HK-2 (cell line): ENCODE results near the gene TARDBP.
"Not testable (repeated sequence)": the region's sequence is repeated elsewhere in the genome, so short reads cannot be mapped to it uniquely, and the experiment has no call there.

ENCODE experiments used
- DNase-seq: peaks from one replicate; pipeline ENCODE4 v3.0.0-alpha.2; 2018; ENCODE audit not compliant: unreplicated experiment

TARDBP gene

DNA sequence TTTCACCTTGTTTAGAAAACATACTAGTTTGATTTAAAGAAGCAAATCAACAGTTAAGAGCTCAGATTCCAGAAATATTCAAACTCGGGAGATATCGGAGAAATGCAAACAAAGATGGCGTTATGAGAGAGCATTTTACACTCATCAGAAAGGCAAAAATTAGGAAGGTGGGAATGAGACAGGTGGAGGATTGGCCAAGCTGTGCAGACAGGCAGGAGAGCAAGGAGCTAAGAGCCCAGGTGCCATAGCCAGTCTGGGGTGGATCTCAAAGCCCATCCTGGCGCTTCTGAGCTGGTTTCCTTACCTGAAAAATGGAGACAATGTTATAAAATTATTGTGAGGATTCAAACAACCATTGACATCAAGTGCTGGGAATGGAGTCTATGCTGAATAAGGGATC is 19.6 kb upstream of the TARDBP start:
- no peak for DNase-seq

GRCh38 chr1:10996100-10996499 is 16.4 kb upstream of the TARDBP start:
- no peak for DNase-seq

- no peak for DNase-seq
These were observed 11.9 kb upstream of the TARDBP start for GRCh38 chr1:11000526-11000925.

GRCh38 chr1:11013160-11013531 is 692 bp downstream of the TARDBP start:
- no peak for DNase-seq

DNA sequence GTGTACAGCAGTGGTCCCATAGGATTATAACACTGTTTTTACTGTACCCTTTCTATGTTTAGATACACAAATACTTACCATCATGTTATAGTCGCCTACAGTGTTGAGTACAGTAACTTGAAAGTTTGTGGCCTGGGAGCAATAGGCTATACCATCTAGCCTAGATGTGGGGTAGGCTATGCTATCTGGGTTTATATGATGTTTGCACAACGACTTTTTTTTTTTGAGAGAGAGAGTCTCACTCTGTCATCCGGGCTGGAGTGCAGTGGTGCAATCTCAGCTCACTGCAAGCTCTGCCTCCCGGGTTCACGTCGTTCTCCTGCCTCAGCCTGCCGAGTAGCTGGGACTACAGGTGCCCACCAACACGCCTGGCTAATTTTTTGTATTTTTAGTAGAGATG is 6.9 kb downstream of the TARDBP start:
- DNase-seq, result not testable (repeated sequence)

GRCh38 chr1:11019971-11020370 is 7.5 kb downstream of the TARDBP start:
- DNase-seq, result no peak

DNA sequence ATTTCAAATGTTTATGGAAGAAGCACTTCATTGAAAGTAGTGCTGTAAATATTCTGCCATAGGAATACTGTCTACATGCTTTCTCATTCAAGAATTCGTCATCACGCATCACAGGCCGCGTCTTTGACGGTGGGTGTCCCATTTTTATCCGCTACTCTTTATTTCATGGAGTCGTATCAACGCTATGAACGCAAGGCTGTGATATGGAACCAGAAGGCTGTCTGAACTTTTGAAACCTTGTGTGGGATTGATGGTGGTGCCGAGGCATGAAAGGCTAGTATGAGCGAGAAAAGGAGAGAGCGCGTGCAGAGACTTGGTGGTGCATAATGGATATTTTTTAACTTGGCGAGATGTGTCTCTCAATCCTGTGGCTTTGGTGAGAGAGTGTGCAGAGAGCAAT is 10.7 kb downstream of the TARDBP start:
- no peak for DNase-seq

- DNase-seq, result no peak
These were observed 11.9 kb downstream of the TARDBP start for GRCh38 chr1:11024154-11024873.

DNA sequence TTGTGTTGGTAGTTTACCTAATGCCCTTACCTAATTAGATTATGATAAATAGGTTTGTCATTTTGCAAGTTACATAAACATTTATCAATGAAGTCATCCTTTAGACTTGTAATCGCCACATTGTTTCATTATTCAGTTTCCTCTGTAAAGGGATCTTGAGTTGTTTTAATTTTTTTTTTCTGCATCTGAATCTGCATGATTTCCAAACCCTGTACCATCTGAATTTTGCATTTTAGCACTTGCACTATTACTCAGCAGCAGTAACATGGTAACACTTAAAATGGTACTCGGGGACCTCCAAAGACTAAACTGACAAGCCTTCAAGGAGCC is 12.4 kb downstream of the TARDBP start:
- DNase-seq, result no peak

GRCh38 chr1:11025618-11026017 is 13.2 kb downstream of the TARDBP start:
- no peak for DNase-seq

DNA sequence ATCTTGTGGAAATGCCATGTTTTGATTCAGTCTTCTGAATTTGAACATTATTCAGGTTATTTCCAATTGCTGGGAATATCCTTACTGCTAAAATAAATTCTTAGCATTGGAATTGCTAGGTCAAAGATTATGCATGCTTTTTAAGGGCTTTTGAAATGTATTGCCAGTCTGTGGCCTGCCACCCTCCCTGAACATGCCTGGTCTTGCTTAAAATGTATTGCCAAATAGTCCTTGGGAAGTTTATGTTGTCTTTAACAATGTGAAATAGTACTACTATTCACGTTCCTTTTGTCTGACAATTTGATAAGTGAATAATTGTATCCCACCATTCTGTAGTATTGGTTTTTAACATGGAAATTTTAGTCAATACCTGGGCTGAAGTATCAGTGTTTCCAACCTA is 13.6 kb downstream of the TARDBP start:
- DNase-seq, result no peak

DNA sequence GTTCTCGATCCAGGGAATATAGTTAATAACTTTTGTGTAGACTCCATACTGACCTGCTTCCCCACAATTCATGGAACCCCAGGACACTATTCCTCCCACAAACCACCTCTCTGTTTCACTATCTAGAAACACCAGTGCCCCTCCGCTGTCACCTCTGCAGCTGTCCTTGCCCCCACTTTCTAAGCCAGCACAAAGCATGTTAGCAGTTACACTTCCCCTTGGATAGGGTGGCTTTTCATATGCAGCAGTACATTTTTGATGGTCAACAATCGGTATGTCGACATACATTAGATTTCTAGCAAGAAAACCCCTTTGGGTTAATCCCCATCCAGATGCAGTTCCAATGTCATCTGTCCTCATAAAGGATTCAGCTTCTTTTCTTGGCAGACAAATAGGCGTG is 14.4 kb downstream of the TARDBP start:
- no peak for DNase-seq

DNA sequence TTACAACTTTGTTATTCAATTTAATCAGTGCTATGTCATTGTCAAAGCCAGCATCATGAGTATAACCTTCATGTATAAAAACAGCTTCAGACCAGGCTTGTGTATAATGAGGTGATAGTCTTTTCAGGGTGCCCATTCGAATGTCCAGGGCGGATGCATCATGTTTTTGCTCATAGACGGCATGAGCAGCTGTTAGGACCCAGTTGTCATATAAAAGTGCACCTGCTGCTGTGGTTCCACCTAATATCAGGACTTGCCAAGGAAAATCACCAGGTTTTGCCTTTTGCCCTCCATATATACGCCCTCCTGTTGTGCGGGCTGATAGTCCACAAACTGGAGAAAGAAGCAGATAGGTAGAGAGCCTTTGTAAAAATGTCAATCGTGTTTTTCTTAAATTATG is 14.9 kb downstream of the TARDBP start:
- DNase-seq, result no peak

- DNase-seq, result no peak
These were observed 15.6 kb downstream of the TARDBP start for GRCh38 chr1:11028018-11028417.

DNA sequence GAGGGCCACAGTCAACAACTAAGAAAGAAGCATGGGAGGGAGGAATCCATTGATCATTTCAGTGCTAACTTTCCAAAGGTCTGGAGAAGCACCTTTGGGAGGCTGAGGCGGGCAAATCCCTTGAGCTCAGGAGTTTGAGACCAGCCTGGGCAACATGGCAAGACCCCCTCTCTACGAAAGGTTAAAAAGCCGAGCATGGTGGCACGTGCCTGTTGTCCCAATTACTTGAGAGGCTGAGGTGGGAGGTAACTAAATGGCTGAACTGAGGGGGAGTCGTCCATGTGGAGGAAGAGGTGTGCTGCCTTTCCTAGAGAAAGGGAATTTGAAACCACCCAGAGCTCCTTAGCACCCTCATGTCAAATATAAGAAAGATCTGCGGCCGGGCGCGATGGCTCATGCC is 18.4 kb downstream of the TARDBP start:
- DNase-seq, result no peak

GRCh38 chr1:11031624-11032262 is 19.3 kb downstream of the TARDBP start:
- DNase-seq, result no peak

GRCh38 chr1:11037019-11037739 is 24.7 kb downstream of the TARDBP start:
- not testable (repeated sequence) for DNase-seq

- DNase-seq, result peak; percentile 80
These were observed 25.3 kb downstream of the TARDBP start for GRCh38 chr1:11037740-11038182.

DNA sequence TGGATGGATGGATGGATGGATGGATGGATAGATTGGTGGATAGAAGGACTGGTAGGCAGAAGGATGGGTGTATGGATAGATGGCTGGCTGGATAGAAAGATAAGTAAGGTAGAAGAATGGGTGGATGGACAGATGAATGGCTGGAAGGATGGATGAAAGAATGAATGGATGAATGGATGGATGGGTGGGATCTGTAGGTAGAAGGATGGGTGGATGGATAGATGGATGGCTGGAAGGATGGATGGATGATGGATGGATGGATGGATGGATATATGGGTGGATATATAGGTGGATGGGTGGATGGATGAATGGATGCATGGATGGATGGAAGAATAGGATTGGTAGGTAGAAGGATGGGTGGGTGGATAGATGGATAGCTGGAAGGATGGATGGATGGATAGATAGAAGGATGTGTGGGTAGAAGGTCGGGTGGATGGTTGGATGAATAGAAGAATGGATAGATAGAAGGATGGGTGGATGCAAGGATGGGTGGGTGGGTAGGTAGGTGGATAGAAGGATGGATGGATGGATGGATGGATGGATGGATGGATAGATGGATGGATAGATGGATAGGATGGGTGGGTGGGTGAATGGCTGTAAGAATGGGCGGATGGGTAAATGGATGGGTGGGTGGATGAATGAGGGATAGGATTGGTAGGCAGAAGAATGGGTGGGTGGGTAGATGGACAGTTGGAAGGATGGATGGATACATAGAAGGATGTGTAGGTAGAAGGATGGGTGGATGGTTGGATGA is 27.1 kb downstream of the TARDBP start:
- no peak for DNase-seq

DNA sequence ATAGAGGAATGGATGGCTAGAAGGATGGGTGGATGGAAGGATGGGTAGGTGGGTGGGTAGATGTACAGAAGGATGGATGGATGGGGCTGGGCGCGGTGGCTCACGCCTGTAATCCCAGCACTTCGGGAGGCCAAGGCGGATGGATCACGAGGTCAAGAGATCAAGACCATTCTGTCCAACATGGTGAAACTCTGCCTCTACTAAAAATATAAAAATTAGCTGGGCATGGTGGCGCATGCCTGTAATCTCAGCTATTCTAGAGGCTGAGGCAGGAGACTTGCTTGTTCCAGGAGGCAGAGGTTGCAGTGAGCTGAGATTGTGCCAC is 27.6 kb downstream of the TARDBP start:
- DNase-seq, result not testable (repeated sequence)

- no peak for DNase-seq
These were observed 28.6 kb downstream of the TARDBP start for GRCh38 chr1:11041048-11041447.

DNA sequence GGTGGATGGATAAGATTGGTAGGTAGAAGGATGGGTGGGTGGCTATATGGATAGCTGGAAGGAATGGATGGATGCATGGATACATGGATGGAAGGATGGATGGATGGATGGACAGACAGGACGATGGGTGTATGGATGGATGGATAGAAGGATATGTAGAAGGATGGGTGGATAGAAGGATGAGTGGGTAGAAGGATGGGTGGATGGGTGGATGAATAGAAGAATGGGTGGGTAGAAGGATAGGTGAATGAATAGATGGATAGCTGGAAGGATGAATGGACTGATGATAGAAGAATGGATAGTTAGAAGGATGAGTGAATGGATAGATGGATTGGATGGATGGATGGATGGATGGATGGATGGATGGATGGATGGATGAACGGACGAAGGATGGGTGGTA is 29.6 kb downstream of the TARDBP start:
- DNase-seq, result no peak
